AG20443 (cell line): ENCODE measurements around the gene APC.
"Not testable (repeated sequence)": the region's sequence is repeated elsewhere in the genome, so short reads cannot be mapped to it uniquely, and the experiment has no call there.

ENCODE experiments used
- DNase-seq: peaks from one replicate; pipeline ENCODE4 v3.0.0; 2012; ENCODE audit warnings: low spot score, mixed read lengths

The APC gene

GRCh38 chr5:112857866-112858265 is 120.2 kb downstream of the APC start:
- no peak for DNase-seq

DNA sequence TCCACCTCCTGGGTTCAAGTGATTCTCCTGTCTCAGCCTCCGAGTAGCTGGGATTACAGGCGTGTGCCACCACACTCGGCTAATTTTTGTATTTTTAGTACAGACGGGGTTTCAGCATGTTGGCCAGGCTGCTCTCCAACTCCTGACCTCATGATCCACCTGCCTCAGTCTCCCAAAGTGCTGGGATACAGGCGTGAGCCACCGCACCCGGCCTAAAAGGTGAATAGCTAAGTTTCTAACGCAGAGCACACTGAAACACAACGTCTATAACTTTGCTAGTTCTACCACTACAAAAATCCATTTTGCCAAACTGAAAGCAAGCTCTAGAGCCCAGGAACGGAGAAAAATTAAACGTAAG is 122.9 kb downstream of the APC start:
- not testable (repeated sequence) for DNase-seq

DNA sequence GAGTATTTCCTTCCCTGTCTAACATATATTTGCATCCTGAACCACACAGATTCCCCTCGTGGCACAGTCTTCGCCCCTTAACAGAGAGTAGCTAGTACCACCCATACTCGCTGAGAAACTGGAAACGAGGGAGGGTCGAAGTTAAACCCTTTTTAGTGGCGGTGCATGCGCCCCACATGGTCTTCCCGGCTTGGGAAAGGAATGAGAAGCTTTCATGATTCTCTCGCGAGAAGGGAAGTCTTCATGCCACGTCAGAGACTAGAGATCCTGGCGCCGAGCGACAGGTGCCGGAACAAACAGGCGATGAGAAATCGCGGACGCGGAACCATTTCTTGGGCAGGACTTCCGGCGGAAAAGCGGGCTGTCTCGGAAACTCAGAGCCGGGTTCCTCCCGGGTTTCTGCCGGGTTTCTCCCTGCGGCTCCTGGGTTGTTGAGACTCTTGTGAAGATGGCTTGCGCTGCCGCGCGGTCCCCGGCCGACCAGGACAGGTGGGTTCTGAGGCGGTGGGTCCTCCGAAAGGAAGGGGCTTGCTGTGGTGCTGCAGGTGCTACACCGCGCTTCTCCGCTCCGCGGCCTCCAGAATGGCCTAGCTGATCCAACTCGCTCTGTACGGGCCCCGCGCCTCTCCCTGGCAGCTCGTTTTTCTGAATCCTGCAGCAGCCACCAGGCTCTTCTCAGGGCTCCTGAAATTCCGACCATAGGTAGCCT is 123.4 kb downstream of the APC start, which contains the start of gene SRP19:
SRP19 (plus strand) TSS at position 359 of the 709 bp plus-strand sequence; CDS start at position 449, 90 bp downstream.
- peak; percentile 98 for DNase-seq

GRCh38 chr5:112861638-112861985 is 123.9 kb downstream of the APC start:
- no peak for DNase-seq

- DNase-seq = no peak
These were observed 124.4 kb downstream of the APC start for GRCh38 chr5:112862085-112862484.

- no peak for DNase-seq
These were observed 125.9 kb downstream of the APC start for GRCh38 chr5:112863549-112863948.

DNA sequence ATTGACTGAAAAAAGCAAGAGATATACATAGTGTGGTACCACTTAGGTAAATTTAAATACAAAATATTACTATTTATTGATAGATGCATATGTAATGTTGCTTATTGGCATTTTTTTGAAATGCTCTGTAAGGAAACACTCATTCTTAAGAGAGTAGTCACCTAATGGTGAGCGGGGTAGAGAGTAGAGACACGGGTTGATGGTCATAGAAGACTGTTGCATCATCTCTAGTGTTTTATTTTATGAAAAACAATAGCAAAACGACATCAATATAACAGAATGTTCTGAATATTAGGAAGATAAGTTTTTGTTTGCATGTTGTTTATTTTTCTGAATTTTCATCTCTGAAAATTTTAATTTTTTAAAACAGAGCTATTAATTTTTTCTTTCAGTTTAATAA is 127.4 kb downstream of the APC start:
- DNase-seq = no peak

DNA sequence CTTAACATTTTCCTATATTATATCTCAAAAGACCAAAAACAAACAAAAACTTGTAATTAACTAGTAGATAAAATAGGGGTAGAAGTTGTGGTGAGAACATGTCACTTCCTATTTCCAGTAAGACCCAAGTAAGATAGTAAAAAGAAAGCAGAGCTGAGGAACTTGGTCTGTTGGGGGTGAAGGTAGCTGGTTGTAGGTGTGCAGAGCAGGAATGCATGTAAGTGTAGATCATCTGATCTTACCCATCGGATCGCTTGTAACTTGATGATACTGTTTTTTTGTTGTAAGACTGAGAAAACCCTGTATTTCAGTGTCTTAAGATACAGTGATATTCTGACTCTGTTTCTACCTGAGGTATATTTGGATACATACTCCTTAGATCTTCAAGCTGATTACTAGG is 129.1 kb downstream of the APC start:
- no peak for DNase-seq

GRCh38 chr5:112867411-112867810 is 129.7 kb downstream of the APC start:
- no peak for DNase-seq

DNA sequence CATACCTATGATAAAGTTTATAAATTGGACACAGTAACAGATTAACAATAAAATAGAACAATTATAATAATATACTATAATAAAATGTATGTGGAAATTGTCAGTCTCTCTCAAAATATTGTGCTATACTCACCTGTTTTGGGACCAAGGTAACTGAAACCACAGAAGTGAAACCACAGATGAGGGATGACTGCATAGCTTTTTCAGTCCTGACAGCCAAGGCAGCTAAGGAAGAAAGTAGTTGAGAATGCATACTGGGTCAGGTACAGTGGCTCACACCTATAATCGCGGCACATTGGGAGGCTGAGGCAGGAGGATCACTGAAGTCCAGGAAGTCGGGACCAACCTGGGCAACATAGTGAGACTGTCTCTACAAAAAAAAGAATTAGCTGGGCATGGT is 132.3 kb downstream of the APC start:
- no peak for DNase-seq

DNA sequence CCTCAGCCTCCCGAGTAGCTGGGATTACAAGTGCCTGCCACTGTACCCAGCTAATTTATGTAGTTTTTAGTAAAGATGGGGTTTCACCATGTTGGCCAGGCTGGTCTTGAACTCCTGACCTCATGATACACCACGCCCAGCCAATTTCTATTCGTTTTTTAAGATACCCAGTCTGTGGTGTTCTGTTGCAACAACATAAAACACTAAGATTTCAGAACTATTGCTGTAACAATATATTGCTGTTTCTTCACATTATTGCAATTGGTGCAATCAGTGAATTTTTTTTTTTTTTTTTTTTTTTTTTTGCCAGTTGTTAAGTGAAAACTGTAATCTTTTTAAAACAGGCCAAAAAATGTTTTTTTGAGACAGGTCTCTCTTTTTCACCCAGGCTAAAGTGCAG is 133.3 kb downstream of the APC start:
- no peak for DNase-seq

DNA sequence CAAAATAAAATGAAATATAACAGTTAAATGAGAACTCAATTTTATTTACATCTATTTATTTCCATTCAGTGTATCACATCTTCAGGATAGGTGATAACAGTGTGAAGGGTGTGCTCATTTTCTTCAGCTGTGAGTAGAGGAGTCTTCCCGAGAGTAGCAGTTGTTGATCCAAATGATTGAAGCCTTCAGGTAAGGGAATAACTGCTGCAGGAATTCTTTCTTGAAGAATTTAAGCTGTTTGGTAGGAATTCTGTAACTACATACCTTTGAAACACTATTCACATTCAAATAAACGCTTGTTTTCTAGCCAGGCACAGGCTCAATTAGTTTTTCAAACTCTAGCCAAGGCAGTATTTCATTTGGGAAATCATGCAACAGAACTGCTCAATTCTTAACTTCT is 138.7 kb downstream of the APC start:
- no peak for DNase-seq

DNA sequence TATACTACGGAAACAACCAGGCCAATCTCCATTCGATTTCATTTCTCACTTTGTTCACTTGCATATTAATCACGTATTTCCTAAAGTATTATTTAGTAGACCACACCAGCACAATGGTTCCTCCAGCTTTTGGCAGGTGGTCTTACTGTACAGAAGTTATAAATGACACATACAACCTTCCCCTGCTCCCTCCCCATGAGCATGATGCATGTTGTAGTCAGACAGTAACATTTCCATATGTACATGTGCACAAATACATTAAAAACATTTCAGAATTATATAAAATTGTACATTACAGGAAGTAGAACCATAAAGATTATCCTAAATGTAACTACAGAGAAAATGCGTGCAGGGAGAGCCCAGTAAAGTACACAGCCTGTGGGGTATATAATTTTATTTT is 140.4 kb downstream of the APC start:
- no peak for DNase-seq

DNA sequence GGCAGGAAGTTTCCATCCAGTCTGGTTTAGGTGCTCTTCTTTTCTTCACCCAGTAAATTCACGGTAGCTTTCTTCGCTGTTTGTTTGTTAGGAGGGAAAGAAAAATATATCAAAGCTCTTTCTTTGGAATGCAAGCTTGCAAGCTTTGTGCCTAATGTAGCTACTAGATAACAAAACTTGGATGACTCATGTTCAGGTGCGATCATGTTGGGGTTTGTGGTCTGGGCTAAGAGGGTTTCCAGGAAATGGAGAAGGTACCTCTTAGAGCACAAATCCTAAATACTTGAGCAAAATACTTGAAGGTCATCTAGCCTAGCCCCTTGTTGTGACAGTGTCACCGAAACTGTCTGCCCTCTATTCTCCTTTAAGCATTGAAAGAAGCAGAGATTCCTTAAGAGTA is 141.1 kb downstream of the APC start:
- no peak for DNase-seq

DNA sequence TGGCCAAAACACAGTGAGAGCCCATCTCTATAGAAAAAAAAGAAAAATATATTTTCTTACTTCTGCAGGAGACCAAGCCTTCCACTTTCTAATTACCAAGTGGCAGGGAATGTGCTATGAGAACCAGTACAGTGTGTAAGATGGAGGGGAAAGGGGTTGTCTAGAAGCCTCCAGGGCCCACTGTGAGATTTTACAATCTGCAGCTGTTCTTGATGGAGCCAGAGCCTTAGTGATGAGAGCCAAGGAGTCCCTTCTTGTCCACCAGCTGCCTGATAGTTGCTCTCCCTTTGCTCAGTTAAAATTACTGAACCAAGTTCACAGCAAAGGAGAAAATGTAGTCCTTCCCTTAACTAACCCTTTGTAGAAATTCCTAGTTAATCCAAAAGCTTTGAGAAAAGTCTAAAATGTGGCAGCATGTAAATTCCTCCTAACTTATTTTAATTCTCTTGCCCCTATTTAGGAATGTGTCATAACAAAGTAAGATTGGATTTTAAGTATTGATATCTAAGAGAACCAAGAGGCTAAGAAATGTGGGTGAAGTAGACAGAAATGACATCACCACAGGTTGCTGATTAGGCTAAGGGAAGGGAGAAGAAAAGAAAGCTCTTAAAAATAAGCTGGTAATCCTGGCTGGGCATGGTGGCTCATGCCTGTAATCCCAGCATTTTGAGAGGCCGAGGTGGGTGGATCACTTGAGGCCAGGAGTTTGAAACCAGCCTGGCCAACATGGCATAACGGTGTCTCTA is 142.7 kb downstream of the APC start:
- DNase-seq = no peak

DNA sequence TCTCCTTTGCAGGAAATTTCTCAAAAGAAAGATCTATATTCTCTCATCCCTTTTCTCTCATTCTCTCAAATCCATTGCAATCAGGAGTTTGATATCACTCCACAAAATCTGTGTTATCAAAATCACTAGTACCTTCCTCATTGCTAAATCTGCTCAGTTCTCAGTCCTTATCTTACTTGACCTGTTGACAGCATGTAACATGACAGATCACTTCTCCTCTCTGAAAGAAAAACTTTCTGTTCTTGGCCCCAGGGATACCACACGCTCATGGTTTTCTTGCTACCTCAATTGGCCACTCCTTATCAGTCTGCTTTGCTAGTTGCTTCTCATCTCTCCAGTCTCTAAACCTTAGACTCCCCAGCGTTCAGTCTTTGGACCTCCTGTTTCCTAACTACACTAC is 145.5 kb downstream of the APC start:
- DNase-seq = no peak

DNA sequence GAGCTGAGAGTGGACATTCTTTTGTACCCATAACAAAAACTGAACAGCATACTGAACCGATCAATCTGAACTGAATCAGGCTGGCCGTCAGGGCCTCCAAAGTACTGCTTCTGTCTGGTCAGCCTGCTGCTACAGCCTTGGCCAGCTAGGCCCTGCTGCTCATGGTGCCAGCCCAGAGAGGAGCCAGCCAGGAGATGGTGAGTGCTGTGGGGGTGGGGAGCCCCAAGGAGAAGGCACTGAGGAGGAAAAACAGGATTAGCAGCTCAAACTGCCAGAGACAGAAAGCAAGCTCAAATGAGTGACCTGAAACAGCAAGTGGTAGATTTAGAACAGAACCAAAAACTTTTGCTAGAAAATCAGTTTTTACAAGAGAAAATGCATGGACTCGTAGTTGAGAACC is 147.3 kb downstream of the APC start:
- DNase-seq = no peak

DNA sequence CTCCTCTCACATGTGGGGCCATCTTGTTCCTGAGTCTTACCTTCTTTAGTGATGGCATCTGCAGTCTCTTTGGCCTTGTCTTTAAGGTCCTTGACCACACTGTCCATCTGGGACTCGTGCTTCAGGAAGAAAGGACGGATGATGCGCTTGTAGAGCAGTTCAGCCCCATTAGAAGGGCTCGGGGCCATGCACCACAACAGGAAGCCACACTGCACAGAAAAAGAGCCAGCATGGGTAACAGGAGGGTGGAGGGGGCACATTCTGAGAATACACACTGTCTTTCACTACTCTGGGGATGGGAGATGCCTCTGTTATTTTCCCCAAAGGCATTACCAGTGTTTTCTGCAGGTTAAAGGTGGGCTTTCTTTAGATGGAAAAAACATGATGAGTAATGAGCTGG is 149.3 kb downstream of the APC start:
- DNase-seq = no peak

GRCh38 chr5:112892066-112892465 is 154.4 kb downstream of the APC start:
- not testable (repeated sequence) for DNase-seq

- no peak for DNase-seq
These were observed 155.1 kb downstream of the APC start for GRCh38 chr5:112892776-112893175.

DNA sequence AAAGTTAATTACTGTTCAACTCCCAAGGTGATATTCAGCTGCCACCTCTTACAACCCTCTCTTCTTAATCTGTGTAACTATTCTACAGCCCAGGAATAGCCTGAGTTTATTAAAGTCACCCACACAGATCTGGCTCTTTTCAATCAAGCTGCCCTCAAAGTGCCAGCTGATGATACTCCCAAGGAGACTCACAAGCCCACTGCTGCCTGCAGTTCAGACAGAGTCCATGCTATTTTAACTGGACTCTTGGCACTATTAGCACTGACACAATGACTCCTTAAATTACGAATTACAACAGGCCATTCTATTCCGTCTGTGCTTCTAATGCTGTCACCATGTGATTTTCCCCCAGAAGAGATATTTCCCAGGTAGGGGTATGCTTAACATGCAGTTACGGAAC is 158.0 kb downstream of the APC start:
- DNase-seq = no peak
